Measurements from ENCODE around the gene XCL2.
"Not testable (repeated sequence)": the region's sequence is repeated elsewhere in the genome, so short reads cannot be mapped to it uniquely, and the experiment has no call there.

Gene XCL2

GRCh38 chr1:168580290-168580689 lies 36.5 kb upstream of the XCL2 start:
- H3K27ac ChIP-seq (ENCODE audit: low read depth in 2 of 2, low read length in 2 of 2); H3K4me3 ChIP-seq (ENCODE audit: low read length in 2 of 2); H3K9me3 ChIP-seq (ENCODE audit: control insufficient read depth in 2 of 2, low read length in 2 of 2); H3K4me1 ChIP-seq (ENCODE audit: control insufficient read depth in 2 of 2, insufficient read depth in 2 of 2, low read length in 2 of 2); H3K36me3 ChIP-seq (ENCODE audit: control insufficient read depth in 2 of 2, insufficient read depth in 2 of 2, low read length in 2 of 2); H3K9ac ChIP-seq (ENCODE audit: low read depth in 1 of 2, low read length in 2 of 2); H3K27me3 ChIP-seq (ENCODE audit: control insufficient read depth in 2 of 2, insufficient read depth in 2 of 2, low read length in 2 of 2): not testable (repeated sequence)

GRCh38 chr1:168578531-168579185 lies 34.9 kb upstream of the XCL2 start:
- not testable (repeated sequence) for H3K9me3 ChIP-seq (ENCODE audit: control insufficient read depth in 2 of 2, low read length in 2 of 2); H3K4me3 ChIP-seq (ENCODE audit: low read length in 2 of 2); H3K27me3 ChIP-seq (ENCODE audit: control insufficient read depth in 2 of 2, insufficient read depth in 2 of 2, low read length in 2 of 2); H3K4me1 ChIP-seq (ENCODE audit: control insufficient read depth in 2 of 2, insufficient read depth in 2 of 2, low read length in 2 of 2); H3K27ac ChIP-seq (ENCODE audit: low read depth in 2 of 2, low read length in 2 of 2); H3K9ac ChIP-seq (ENCODE audit: low read depth in 1 of 2, low read length in 2 of 2); H3K36me3 ChIP-seq (ENCODE audit: control insufficient read depth in 2 of 2, insufficient read depth in 2 of 2, low read length in 2 of 2)

GRCh38 chr1:168576245-168576688 lies 32.5 kb upstream of the XCL2 start, which contains the start of gene XCL1:
Gene XCL1 (plus strand): TSS chr1:168576605. CDS start chr1:168576638, 33 bp downstream.
- H3K4me3 ChIP-seq (ENCODE audit: low read length in 2 of 2); H3K36me3 ChIP-seq (ENCODE audit: control insufficient read depth in 2 of 2, insufficient read depth in 2 of 2, low read length in 2 of 2); H3K9ac ChIP-seq (ENCODE audit: low read depth in 1 of 2, low read length in 2 of 2); H3K27me3 ChIP-seq (ENCODE audit: control insufficient read depth in 2 of 2, insufficient read depth in 2 of 2, low read length in 2 of 2); H3K9me3 ChIP-seq (ENCODE audit: control insufficient read depth in 2 of 2, low read length in 2 of 2); H3K27ac ChIP-seq (ENCODE audit: low read depth in 2 of 2, low read length in 2 of 2); H3K4me1 ChIP-seq (ENCODE audit: control insufficient read depth in 2 of 2, insufficient read depth in 2 of 2, low read length in 2 of 2): not testable (repeated sequence)

- H3K4me3 ChIP-seq (ENCODE audit: low read length in 2 of 2); H3K4me1 ChIP-seq (ENCODE audit: control insufficient read depth in 2 of 2, insufficient read depth in 2 of 2, low read length in 2 of 2); H3K9ac ChIP-seq (ENCODE audit: low read depth in 1 of 2, low read length in 2 of 2); H3K9me3 ChIP-seq (ENCODE audit: control insufficient read depth in 2 of 2, low read length in 2 of 2); H3K27ac ChIP-seq (ENCODE audit: low read depth in 2 of 2, low read length in 2 of 2); H3K36me3 ChIP-seq (ENCODE audit: control insufficient read depth in 2 of 2, insufficient read depth in 2 of 2, low read length in 2 of 2); H3K27me3 ChIP-seq (ENCODE audit: control insufficient read depth in 2 of 2, insufficient read depth in 2 of 2, low read length in 2 of 2): not testable (repeated sequence)
Observed at GRCh38 chr1:168574234-168574633, 30.4 kb upstream of the XCL2 start.

GRCh38 chr1:168572633-168573032 lies 28.8 kb upstream of the XCL2 start:
- Histone ChIP-seq H3K9me3 (ENCODE audit: control insufficient read depth in 2 of 2, low read length in 2 of 2) (no peaks in the 10 kb centered on the region), H3K27ac (ENCODE audit: low read depth in 2 of 2, low read length in 2 of 2) (no peak overlapping the region), H3K4me1 (ENCODE audit: control insufficient read depth in 2 of 2, insufficient read depth in 2 of 2, low read length in 2 of 2) (no peaks in the 10 kb centered on the region), H3K27me3 (ENCODE audit: control insufficient read depth in 2 of 2, insufficient read depth in 2 of 2, low read length in 2 of 2) (no peaks in the 10 kb centered on the region), H3K36me3 (ENCODE audit: control insufficient read depth in 2 of 2, insufficient read depth in 2 of 2, low read length in 2 of 2) (no peaks in the 10 kb centered on the region), H3K9ac (ENCODE audit: low read depth in 1 of 2, low read length in 2 of 2) (no peak overlapping the region), H3K4me3 (ENCODE audit: low read length in 2 of 2) (no peak overlapping the region)

- no peaks in the 10 kb centered on the region for H3K36me3 ChIP-seq (ENCODE audit: control insufficient read depth in 2 of 2, insufficient read depth in 2 of 2, low read length in 2 of 2)
- no peak overlapping the region for H3K4me3 ChIP-seq (ENCODE audit: low read length in 2 of 2)
- no peaks in the 10 kb centered on the region for H3K9me3 ChIP-seq (ENCODE audit: control insufficient read depth in 2 of 2, low read length in 2 of 2)
- H3K4me1 ChIP-seq (ENCODE audit: control insufficient read depth in 2 of 2, insufficient read depth in 2 of 2, low read length in 2 of 2): no peaks in the 10 kb centered on the region
- no peaks in the 10 kb centered on the region for H3K27me3 ChIP-seq (ENCODE audit: control insufficient read depth in 2 of 2, insufficient read depth in 2 of 2, low read length in 2 of 2)
- no peak overlapping the region for H3K27ac ChIP-seq (ENCODE audit: low read depth in 2 of 2, low read length in 2 of 2)
- H3K9ac ChIP-seq (ENCODE audit: low read depth in 1 of 2, low read length in 2 of 2): no peak overlapping the region
Observed at GRCh38 chr1:168570652-168571051, 26.9 kb upstream of the XCL2 start.

GRCh38 chr1:168568346-168568745 lies 24.5 kb upstream of the XCL2 start:
- H3K36me3 ChIP-seq (ENCODE audit: control insufficient read depth in 2 of 2, insufficient read depth in 2 of 2, low read length in 2 of 2): no peaks in the 10 kb centered on the region
- H3K9ac ChIP-seq (ENCODE audit: low read depth in 1 of 2, low read length in 2 of 2): no peak overlapping the region
- H3K27ac ChIP-seq (ENCODE audit: low read depth in 2 of 2, low read length in 2 of 2): no peak overlapping the region
- no peaks in the 10 kb centered on the region for H3K9me3 ChIP-seq (ENCODE audit: control insufficient read depth in 2 of 2, low read length in 2 of 2)
- H3K4me3 ChIP-seq (ENCODE audit: low read length in 2 of 2): no peak overlapping the region
- H3K4me1 ChIP-seq (ENCODE audit: control insufficient read depth in 2 of 2, insufficient read depth in 2 of 2, low read length in 2 of 2): no peaks in the 10 kb centered on the region
- no peaks in the 10 kb centered on the region for H3K27me3 ChIP-seq (ENCODE audit: control insufficient read depth in 2 of 2, insufficient read depth in 2 of 2, low read length in 2 of 2)

- H3K9ac ChIP-seq (ENCODE audit: low read depth in 1 of 2, low read length in 2 of 2): no peak overlapping the region
- H3K36me3 ChIP-seq (ENCODE audit: control insufficient read depth in 2 of 2, insufficient read depth in 2 of 2, low read length in 2 of 2): no peaks in the 10 kb centered on the region
- H3K4me1 ChIP-seq (ENCODE audit: control insufficient read depth in 2 of 2, insufficient read depth in 2 of 2, low read length in 2 of 2): no peaks in the 10 kb centered on the region
- H3K27me3 ChIP-seq (ENCODE audit: control insufficient read depth in 2 of 2, insufficient read depth in 2 of 2, low read length in 2 of 2): no peaks in the 10 kb centered on the region
- H3K9me3 ChIP-seq (ENCODE audit: control insufficient read depth in 2 of 2, low read length in 2 of 2): no peaks in the 10 kb centered on the region
- no peak overlapping the region for H3K27ac ChIP-seq (ENCODE audit: low read depth in 2 of 2, low read length in 2 of 2)
- no peak overlapping the region for H3K4me3 ChIP-seq (ENCODE audit: low read length in 2 of 2)
Observed at GRCh38 chr1:168567568-168567967, 23.8 kb upstream of the XCL2 start.

GRCh38 chr1:168567007-168567406 lies 23.2 kb upstream of the XCL2 start:
- no peaks in the 10 kb centered on the region for H3K36me3 ChIP-seq (ENCODE audit: control insufficient read depth in 2 of 2, insufficient read depth in 2 of 2, low read length in 2 of 2)
- no peak overlapping the region for H3K27ac ChIP-seq (ENCODE audit: low read depth in 2 of 2, low read length in 2 of 2)
- H3K4me1 ChIP-seq (ENCODE audit: control insufficient read depth in 2 of 2, insufficient read depth in 2 of 2, low read length in 2 of 2): no peaks in the 10 kb centered on the region
- no peaks in the 10 kb centered on the region for H3K9me3 ChIP-seq (ENCODE audit: control insufficient read depth in 2 of 2, low read length in 2 of 2)
- no peak overlapping the region for H3K4me3 ChIP-seq (ENCODE audit: low read length in 2 of 2)
- no peak overlapping the region for H3K9ac ChIP-seq (ENCODE audit: low read depth in 1 of 2, low read length in 2 of 2)
- no peaks in the 10 kb centered on the region for H3K27me3 ChIP-seq (ENCODE audit: control insufficient read depth in 2 of 2, insufficient read depth in 2 of 2, low read length in 2 of 2)

- Histone ChIP-seq H3K4me1 (ENCODE audit: control insufficient read depth in 2 of 2, insufficient read depth in 2 of 2, low read length in 2 of 2) (no peaks in the 10 kb centered on the region), H3K36me3 (ENCODE audit: control insufficient read depth in 2 of 2, insufficient read depth in 2 of 2, low read length in 2 of 2) (no peaks in the 10 kb centered on the region), H3K27ac (ENCODE audit: low read depth in 2 of 2, low read length in 2 of 2) (no peak overlapping the region), H3K27me3 (ENCODE audit: control insufficient read depth in 2 of 2, insufficient read depth in 2 of 2, low read length in 2 of 2) (no peaks in the 10 kb centered on the region), H3K9ac (ENCODE audit: low read depth in 1 of 2, low read length in 2 of 2) (no peak overlapping the region), H3K9me3 (ENCODE audit: control insufficient read depth in 2 of 2, low read length in 2 of 2) (no peaks in the 10 kb centered on the region), H3K4me3 (ENCODE audit: low read length in 2 of 2) (no peak overlapping the region)
Observed at GRCh38 chr1:168565825-168566224, 22.0 kb upstream of the XCL2 start.

- Histone ChIP-seq H3K9ac (ENCODE audit: low read depth in 1 of 2, low read length in 2 of 2) (no peak overlapping the region), H3K9me3 (ENCODE audit: control insufficient read depth in 2 of 2, low read length in 2 of 2) (no peaks in the 10 kb centered on the region), H3K27me3 (ENCODE audit: control insufficient read depth in 2 of 2, insufficient read depth in 2 of 2, low read length in 2 of 2) (no peaks in the 10 kb centered on the region), H3K4me3 (ENCODE audit: low read length in 2 of 2) (no peak overlapping the region), H3K36me3 (ENCODE audit: control insufficient read depth in 2 of 2, insufficient read depth in 2 of 2, low read length in 2 of 2) (no peaks in the 10 kb centered on the region), H3K4me1 (ENCODE audit: control insufficient read depth in 2 of 2, insufficient read depth in 2 of 2, low read length in 2 of 2) (peaks cover 0 to 4% of the 10 kb centered on the region in 2 donors), H3K27ac (ENCODE audit: low read depth in 2 of 2, low read length in 2 of 2) (no peak overlapping the region)
Observed at GRCh38 chr1:168561989-168562388, 18.2 kb upstream of the XCL2 start.

Data from mucosa of rectum (tissue), 2 donors.